Measurements from ENCODE around the gene KCNK1.

DNA sequence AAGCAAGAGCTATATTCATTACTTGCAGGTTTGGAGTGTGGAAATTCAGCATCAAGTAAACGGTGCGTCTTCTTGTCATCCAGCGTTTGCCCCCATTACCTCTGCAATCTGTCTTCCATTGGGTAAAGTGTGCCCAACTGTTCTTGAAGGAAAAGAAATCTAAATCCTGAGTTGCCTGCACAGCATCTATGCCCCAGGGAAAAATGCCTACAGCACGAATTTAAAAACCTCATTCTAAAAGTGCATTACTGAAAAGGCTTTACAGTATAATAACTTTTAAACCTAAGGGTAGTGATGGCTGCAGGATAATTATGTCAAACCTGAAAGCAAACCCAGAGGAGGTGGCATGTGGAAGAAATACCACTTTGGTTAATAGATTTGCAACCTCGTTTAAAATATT lies 37.2 kb downstream of the KCNK1 start:
- TF ChIP-seq CTCF (IDR thresholded peaks at IDR 0.05) (no peak), POLR2A (IDR thresholded peaks at IDR 0.05) (no peak)
